Measurements from ENCODE around the gene STIP1.
"Not testable (repeated sequence)": the region's sequence is repeated elsewhere in the genome, so short reads cannot be mapped to it uniquely, and the experiment has no call there.

STIP1 gene

DNA sequence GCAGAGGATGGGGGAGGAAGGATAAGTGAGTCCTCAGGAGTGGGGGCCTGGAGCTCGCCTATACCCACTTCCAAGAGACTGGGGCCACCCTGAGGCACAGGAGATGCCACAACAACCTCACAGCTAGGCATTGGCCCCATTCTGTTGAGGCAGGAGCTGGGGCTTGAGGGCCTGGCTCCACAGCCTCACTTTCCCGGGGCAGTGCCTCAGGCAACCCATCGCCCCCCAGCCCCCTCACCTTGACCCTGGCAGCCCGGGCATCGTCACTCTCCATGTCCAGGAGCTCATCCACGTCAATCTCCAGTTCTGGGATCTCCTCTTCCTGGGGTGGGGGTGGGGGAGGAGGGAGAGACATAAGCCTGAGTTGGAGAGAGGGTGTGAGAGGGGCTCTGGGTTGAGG, 59.0 kb downstream of the STIP1 start:
- Histone ChIP-seq H3K9ac (ENCODE audit: low read depth, low read length) (peak overlapping the region; percentile 95; the same call in 1 of the 2 replicates), H3K36me3 (ENCODE audit: insufficient read depth, low read depth, low read length) (peaks cover 21% of the 10 kb centered on the region; the same call in 1 of the 2 replicates), H3K27ac (ENCODE audit: low read length) (no peak overlapping the region), H3K27me3 (ENCODE audit: insufficient read depth, low read length) (no peaks in the 10 kb centered on the region), H3K4me1 (ENCODE audit: insufficient read depth, low read length) (peaks cover 25% of the 10 kb centered on the region), H3K4me3 (ENCODE audit: low read length) (peak overlapping the region; percentile 95; the same call in 1 of the 2 replicates), H3K9me3 (ENCODE audit: insufficient read depth, low read depth, low read length) (no peaks in the 10 kb centered on the region)

DNA sequence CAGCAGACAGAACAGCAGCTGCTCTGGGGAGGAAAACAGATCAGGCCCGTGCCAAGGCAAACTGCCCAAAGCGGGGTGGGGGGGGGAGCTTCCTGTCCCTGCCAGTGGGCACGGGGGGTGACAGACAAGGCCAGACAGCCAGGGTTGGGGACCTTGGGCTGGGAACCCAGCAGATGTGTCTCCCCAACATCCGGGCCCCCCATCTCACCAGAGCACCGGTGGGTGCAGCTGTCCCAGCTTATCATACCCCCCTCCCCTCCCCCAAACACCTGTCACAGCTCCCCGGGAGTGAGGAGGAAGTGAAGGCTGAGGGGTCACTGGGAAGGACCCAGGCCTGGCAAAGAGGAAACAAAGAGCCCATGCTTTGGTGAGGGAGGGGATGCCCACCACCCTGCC, 59.4 kb downstream of the STIP1 start:
- peaks cover 25% of the 10 kb centered on the region for H3K4me1 ChIP-seq (ENCODE audit: insufficient read depth, low read length)
- peak overlapping the region; percentile 88 for H3K27ac ChIP-seq (ENCODE audit: low read length)
- H3K36me3 ChIP-seq (ENCODE audit: insufficient read depth, low read depth, low read length) = peaks cover 21% of the 10 kb centered on the region; the same call in 1 of the 2 replicates
- H3K4me3 ChIP-seq (ENCODE audit: low read length) = peak overlapping the region; percentile 95
- H3K9ac ChIP-seq (ENCODE audit: low read depth, low read length) = peak overlapping the region; percentile 95; the same call in 1 of the 2 replicates
- no peaks in the 10 kb centered on the region for H3K27me3 ChIP-seq (ENCODE audit: insufficient read depth, low read length)
- no peaks in the 10 kb centered on the region for H3K9me3 ChIP-seq (ENCODE audit: insufficient read depth, low read depth, low read length)

DNA sequence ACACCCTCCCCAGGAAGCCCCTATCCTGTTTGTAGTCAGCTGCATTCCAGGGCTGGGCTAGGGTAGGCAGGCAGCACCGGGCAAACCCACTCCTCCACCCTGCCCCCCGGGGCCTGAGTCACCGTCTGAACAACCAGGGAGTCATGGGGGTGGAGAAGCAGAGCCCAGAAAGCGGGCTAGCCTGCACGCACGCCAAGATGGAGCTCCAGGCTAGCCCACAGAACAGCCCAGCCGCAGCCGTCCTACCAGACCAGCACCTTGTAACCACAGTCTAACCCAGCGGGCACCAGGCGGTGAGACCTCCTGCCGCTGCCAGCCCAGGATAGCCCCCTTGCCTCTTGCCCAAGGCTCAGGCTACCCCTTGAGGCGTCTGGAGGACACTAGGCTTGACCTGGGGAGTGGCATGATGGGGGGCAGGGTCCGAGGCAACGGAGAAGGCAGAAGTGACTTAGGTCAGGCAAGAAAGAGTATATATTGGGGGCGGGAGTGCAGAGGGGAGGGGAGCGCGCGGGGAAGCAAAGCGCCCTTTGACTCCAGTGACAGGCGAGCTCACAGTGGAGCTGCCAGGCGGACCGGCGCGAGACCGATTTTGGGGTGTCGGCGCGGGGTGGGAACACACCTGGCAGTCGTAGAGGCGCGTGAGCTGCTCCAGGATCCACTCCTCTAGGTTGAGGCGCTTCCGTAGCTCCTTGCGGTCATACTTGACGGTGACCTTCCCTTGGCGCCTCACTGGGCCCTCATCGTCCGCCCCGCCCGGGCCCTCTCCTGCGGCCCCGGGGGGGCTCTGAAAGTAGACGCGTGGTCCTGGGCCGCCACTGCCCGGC, 60.0 kb downstream of the STIP1 start:
- H3K9ac ChIP-seq (ENCODE audit: low read depth, low read length) = peak overlapping the region; percentile 95
- no peaks in the 10 kb centered on the region for H3K9me3 ChIP-seq (ENCODE audit: insufficient read depth, low read depth, low read length)
- no peaks in the 10 kb centered on the region for H3K27me3 ChIP-seq (ENCODE audit: insufficient read depth, low read length)
- H3K4me1 ChIP-seq (ENCODE audit: insufficient read depth, low read length) = peaks cover 28% of the 10 kb centered on the region
- H3K27ac ChIP-seq (ENCODE audit: low read length) = peak overlapping the region; percentile 88
- H3K4me3 ChIP-seq (ENCODE audit: low read length) = peak overlapping the region; percentile 95
- H3K36me3 ChIP-seq (ENCODE audit: insufficient read depth, low read depth, low read length) = peaks cover 21% of the 10 kb centered on the region; the same call in 1 of the 2 replicates

DNA sequence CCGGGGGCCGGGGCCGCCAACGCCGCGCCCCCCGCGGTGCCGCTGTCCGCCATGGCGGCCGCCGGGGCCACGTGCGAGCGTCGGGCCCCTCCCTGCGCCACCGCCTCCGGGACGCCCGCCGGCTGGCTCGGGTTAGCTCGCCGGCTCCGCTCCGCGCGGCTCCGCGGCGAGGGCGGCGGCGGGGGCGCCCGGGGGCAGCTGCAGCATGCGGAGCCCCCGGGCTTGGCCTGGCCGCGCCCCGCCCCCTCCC, 60.6 kb downstream of the STIP1 start:
- Histone ChIP-seq H3K4me1 (ENCODE audit: insufficient read depth, low read length) (peaks cover 28% of the 10 kb centered on the region), H3K36me3 (ENCODE audit: insufficient read depth, low read depth, low read length) (peaks cover 21% of the 10 kb centered on the region; the same call in 1 of the 2 replicates), H3K4me3 (ENCODE audit: low read length) (peak overlapping the region; percentile 95; the same call in 1 of the 2 replicates), H3K9ac (ENCODE audit: low read depth, low read length) (peak overlapping the region; percentile 95; the same call in 1 of the 2 replicates)
- not testable (repeated sequence) for H3K27ac ChIP-seq (ENCODE audit: low read length); H3K27me3 ChIP-seq (ENCODE audit: insufficient read depth, low read length); H3K9me3 ChIP-seq (ENCODE audit: insufficient read depth, low read depth, low read length)

DNA sequence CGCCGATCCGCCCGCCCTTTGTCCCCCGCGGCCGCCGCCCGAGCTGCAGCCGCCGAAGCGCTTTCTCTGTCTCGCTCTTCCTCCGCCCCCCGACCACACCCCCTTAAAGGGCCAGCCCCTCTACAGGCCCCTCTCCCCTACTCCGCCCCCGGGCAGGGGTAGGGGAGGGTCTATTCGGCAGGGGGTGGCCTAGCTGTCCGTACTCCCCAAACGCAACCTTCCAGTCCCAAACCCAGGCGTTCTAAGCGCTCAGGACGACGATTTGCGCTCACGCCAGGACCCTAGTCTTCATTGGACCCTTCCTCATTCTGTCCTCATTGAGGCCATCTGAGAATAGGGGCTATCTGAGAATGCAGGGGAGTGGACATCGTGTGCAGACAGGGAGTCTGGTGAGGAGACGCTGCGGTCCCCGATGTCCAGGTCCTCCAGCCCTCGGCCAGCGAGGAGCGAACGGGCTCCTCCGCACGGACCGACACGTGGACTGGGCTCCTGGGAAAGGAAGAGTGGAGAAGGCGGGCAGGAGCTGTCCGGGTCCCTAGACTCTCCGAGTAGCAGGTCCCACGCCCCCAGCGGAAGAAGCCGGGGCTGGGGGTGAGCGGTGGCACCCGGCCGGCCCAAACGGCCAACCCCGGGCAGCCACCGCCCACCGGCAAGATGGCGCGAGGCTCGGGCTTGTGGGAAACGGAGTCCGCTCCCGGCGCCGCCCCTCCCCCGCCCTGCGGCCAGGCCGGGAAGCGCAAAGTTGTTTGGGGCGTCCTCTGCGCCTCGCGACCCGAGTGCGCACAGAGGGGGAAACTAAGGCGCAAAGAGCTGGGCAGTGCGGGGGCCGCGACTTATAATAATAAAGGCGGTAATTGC, 61.1 kb downstream of the STIP1 start, which contains the start of gene PPP1R14B:
TSS of gene PPP1R14B (minus strand) at position 73 of the 858 bp plus-strand sequence. CDS start 270 bp downstream, outside the sequence.
- peaks cover 21% of the 10 kb centered on the region; the same call in 1 of the 2 replicates for H3K36me3 ChIP-seq (ENCODE audit: insufficient read depth, low read depth, low read length)
- H3K27me3 ChIP-seq (ENCODE audit: insufficient read depth, low read length) = no peaks in the 10 kb centered on the region
- peak within 1 kb of the TSS; percentile 95 for H3K4me3 ChIP-seq (ENCODE audit: low read length)
- H3K9ac ChIP-seq (ENCODE audit: low read depth, low read length) = peak within 1 kb of the TSS; percentile 95
- no peaks in the 10 kb centered on the region for H3K9me3 ChIP-seq (ENCODE audit: insufficient read depth, low read depth, low read length)
- peaks cover 28% of the 10 kb centered on the region for H3K4me1 ChIP-seq (ENCODE audit: insufficient read depth, low read length)
- peak within 1 kb of the TSS; percentile 93 for H3K27ac ChIP-seq (ENCODE audit: low read length)

DNA sequence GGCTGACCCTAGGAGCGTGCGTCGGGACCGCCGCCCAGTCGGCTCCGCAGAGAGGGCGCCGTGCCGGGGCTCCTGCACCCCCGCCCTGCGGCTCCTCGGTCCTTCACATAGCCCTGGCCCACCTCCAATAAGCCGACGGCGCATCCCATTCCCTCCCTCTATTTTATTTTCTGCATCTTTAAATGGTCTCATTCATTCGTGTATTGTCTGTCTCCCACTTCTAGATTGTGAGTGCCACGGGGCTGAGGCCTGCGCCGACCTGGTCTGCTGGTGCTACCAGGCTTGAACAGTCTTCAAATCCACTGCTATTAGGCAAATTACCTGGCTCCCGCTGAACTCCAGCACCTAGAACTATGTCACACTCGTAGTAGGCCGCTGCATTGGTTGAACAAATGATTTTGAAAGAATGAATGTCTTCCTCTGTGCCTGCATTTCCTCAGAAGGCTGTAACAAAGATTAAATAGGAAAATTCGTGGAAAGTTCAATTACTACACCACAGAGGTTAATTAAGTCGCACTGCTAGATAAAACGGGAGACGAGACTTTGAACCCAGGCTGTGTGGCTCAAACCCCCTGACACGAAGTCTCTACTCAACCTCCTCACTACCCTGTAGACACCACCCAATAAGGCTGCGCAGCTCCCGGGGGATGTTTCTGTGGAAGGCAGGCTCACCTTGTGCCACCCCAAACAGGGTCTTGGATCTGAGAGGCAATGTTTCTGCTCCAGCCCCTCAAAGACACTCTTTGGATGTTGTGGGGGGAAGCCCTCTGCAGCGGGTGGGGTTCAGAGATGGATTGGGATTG, 62.0 kb downstream of the STIP1 start:
- Histone ChIP-seq H3K36me3 (ENCODE audit: insufficient read depth, low read depth, low read length) (peaks cover 21% of the 10 kb centered on the region; the same call in 1 of the 2 replicates), H3K4me3 (ENCODE audit: low read length) (peak overlapping the region; percentile 94), H3K9me3 (ENCODE audit: insufficient read depth, low read depth, low read length) (no peaks in the 10 kb centered on the region), H3K4me1 (ENCODE audit: insufficient read depth, low read length) (peaks cover 28% of the 10 kb centered on the region), H3K27ac (ENCODE audit: low read length) (peak overlapping the region; percentile 95), H3K27me3 (ENCODE audit: insufficient read depth, low read length) (no peaks in the 10 kb centered on the region), H3K9ac (ENCODE audit: low read depth, low read length) (peak overlapping the region; percentile 80; the same call in 1 of the 2 replicates)

DNA sequence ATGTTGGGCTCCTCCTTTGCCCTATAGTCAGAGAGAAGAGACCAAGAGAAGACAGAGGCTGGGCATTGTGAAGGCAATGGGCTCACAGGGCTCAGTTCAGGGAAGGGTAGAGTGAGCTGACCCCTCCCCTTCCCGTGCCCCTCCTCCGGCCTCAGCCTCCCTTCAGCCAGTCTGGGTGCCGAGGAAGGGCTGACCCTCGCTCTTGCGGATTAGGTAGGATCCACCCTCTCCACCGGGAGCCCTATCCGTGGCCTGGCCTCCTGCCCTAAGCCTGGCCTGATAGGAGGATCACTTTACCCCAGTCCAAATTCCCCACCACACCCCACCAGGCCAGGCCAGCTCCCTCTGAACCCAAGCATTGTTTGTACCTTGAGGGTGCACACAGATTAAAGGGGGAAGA, 62.6 kb downstream of the STIP1 start:
- Histone ChIP-seq H3K4me3 (ENCODE audit: low read length) (peak overlapping the region; percentile 94; the same call in 1 of the 2 replicates), H3K27me3 (ENCODE audit: insufficient read depth, low read length) (no peaks in the 10 kb centered on the region), H3K36me3 (ENCODE audit: insufficient read depth, low read depth, low read length) (peaks cover 15% of the 10 kb centered on the region; the same call in 1 of the 2 replicates), H3K27ac (ENCODE audit: low read length) (peak overlapping the region; percentile 95), H3K9ac (ENCODE audit: low read depth, low read length) (peak overlapping the region; percentile 80; the same call in 1 of the 2 replicates), H3K9me3 (ENCODE audit: insufficient read depth, low read depth, low read length) (no peaks in the 10 kb centered on the region), H3K4me1 (ENCODE audit: insufficient read depth, low read length) (peaks cover 28% of the 10 kb centered on the region)

DNA sequence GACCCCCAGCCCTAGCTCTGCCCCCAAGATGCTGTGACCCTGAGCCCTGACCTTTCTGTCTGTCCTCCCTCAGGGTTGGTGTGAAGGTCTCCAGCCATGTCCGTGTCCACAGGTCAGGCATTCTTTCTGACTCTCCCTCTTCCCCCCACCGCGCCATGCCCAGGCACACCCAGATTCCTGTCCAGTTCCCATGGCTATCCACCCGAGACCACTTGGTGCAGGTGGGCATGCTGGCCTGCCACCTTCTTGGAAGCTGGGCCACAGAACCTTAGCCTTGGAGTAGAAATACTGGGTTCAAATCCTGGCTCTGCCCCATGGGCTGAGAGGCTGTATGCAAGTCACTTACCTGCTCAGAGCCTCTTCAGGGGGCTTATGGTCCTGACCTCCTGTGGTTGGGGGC, 63.1 kb downstream of the STIP1 start:
- Histone ChIP-seq H3K9ac (ENCODE audit: low read depth, low read length) (peak overlapping the region; percentile 80; the same call in 1 of the 2 replicates), H3K27ac (ENCODE audit: low read length) (peak overlapping the region; percentile 95), H3K4me1 (ENCODE audit: insufficient read depth, low read length) (peaks cover 28% of the 10 kb centered on the region), H3K27me3 (ENCODE audit: insufficient read depth, low read length) (no peaks in the 10 kb centered on the region), H3K4me3 (ENCODE audit: low read length) (peak overlapping the region; percentile 62; the same call in 1 of the 2 replicates), H3K36me3 (ENCODE audit: insufficient read depth, low read depth, low read length) (peaks cover 10% of the 10 kb centered on the region; the same call in 1 of the 2 replicates), H3K9me3 (ENCODE audit: insufficient read depth, low read depth, low read length) (no peaks in the 10 kb centered on the region)

DNA sequence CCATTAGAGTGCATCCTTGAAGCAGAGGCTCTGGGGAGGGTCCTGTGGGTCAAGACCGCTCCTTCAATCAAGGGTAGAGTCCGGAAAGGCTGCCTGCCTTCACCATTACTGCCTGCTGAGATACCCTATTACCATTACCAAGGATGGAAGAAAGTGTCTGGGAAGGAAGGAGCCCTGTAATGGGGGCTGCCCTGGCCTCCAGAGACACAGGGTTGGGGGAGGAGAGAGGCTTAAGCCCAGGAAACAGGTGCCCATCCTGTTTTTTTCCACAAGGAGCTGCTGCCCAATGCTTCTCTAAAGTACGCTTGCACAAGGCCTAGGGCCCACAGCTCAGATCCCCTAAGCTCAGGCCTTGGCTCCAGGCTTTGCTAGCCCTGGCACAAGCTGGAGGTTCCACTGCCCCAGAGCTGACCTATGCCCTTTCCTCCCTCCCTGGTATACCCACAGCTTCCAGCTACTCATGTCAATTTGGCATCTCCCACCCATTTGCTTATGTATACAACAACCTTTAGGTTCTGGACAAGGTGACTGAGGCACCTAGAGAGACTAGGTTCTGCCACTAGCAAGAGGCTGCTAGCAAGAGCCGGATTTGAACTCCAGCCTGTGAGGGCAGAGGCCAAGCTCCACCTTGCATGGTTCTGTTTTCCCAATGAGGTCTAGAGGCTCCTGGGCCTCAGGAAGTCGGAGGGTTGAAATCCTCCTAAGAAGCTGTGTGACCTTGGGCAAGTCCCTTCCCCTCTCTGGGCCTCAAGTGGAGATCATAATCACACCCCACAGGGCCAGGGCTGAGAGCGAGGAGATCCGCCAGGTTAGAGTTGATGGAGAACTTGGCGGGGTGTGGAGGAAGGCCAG, 63.8 kb downstream of the STIP1 start:
- H3K4me1 ChIP-seq (ENCODE audit: insufficient read depth, low read length) = peaks cover 28% of the 10 kb centered on the region
- H3K9me3 ChIP-seq (ENCODE audit: insufficient read depth, low read depth, low read length) = no peaks in the 10 kb centered on the region
- peaks cover 9% of the 10 kb centered on the region for H3K36me3 ChIP-seq (ENCODE audit: insufficient read depth, low read depth, low read length)
- peak overlapping the region; percentile 62; the same call in 1 of the 2 replicates for H3K4me3 ChIP-seq (ENCODE audit: low read length)
- peak overlapping the region; percentile 80; the same call in 1 of the 2 replicates for H3K9ac ChIP-seq (ENCODE audit: low read depth, low read length)
- peak overlapping the region; percentile 95 for H3K27ac ChIP-seq (ENCODE audit: low read length)
- H3K27me3 ChIP-seq (ENCODE audit: insufficient read depth, low read length) = no peaks in the 10 kb centered on the region

DNA sequence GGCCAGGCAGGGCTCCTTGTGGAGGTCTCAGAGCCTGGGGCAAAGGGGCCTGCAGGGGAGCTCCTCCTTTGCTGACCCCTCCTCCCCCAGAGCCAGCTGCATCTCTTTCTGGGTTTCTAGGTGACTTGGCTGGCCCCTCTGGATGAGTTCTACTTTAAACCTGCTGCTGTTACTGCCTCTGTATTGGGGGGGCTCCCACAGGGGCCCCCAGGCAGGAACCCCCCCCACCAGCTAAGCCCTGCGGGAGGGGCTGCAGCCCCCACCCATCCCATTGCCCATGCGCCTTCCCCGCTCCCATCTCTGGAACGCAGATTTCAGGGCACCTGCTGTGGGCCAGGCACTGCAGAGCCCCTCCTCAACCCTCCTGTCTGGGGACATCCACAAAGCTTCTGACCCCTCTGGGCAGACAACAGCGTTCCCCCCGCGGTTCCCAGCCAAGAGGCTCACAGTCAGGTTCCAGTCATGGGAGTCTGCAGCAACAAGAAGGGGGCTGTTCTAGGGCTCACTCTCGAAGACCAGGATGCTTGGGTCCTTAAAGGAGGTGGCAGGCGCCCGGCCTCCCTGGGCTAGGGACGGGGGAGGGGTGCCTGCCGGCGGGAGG, 64.5 kb downstream of the STIP1 start:
- peak overlapping the region; percentile 62 for H3K4me3 ChIP-seq (ENCODE audit: low read length)
- peak overlapping the region; percentile 80; the same call in 1 of the 2 replicates for H3K9ac ChIP-seq (ENCODE audit: low read depth, low read length)
- peaks cover 28% of the 10 kb centered on the region for H3K4me1 ChIP-seq (ENCODE audit: insufficient read depth, low read length)
- no peaks in the 10 kb centered on the region for H3K9me3 ChIP-seq (ENCODE audit: insufficient read depth, low read depth, low read length)
- peak overlapping the region; percentile 87 for H3K27ac ChIP-seq (ENCODE audit: low read length)
- no peaks in the 10 kb centered on the region for H3K27me3 ChIP-seq (ENCODE audit: insufficient read depth, low read length)
- H3K36me3 ChIP-seq (ENCODE audit: insufficient read depth, low read depth, low read length) = peaks cover 11% of the 10 kb centered on the region
